Calu3 (cell line): ENCODE results near the gene HDGF. TPM values are rescaled to one million over a fixed set of nuclear protein-coding genes. Genes with fewer than 3 reads are reported as not detected.

ENCODE experiments used
- BruUV-seq: library from RNA; stranded (reverse); fragments of 400-500 nt; replicated peaks from 2 replicates; lab custom pipeline; 2021; lab: Mats Ljungman, UMichigan
- CTCF ChIA-PET: fragments of 300-600 bp; sonication (Branson Sonifier 250); formaldehyde crosslinking; loops from one replicate; lab custom pipeline; 2022; ENCODE audit warnings: antibody characterized with exemption; lab: Charles Lee
- DNase-seq: peaks from one replicate; pipeline ENCODE4 v3.0.0; 2022
- H3K27ac Mint-ChIP-seq: one replicate; pipeline ENCODE4 v1.8.0; 2022; ENCODE audit warnings: mixed read lengths; ENCODE audit not compliant: unreplicated experiment
- H3K27me3 Mint-ChIP-seq: one replicate; pipeline ENCODE4 v1.8.0; 2022; ENCODE audit warnings: mixed read lengths; ENCODE audit not compliant: unreplicated experiment
- H3K36me3 Mint-ChIP-seq: one replicate; pipeline ENCODE4 v1.8.0; 2022; ENCODE audit warnings: mild to moderate bottlenecking, moderate library complexity, mixed read lengths; ENCODE audit not compliant: insufficient read depth, unreplicated experiment
- H3K4me1 Mint-ChIP-seq: one replicate; pipeline ENCODE4 v1.8.0; 2022; ENCODE audit warnings: mild to moderate bottlenecking, low read depth, mixed read lengths; ENCODE audit not compliant: unreplicated experiment
- H3K4me3 Mint-ChIP-seq: one replicate; pipeline ENCODE4 v1.8.0; 2022; ENCODE audit warnings: mild to moderate bottlenecking, low read depth, moderate library complexity, mixed read lengths; ENCODE audit not compliant: unreplicated experiment
- H3K9me3 Mint-ChIP-seq: one replicate; pipeline ENCODE4 v1.8.0; 2022; ENCODE audit warnings: low read depth, mixed read lengths; ENCODE audit not compliant: unreplicated experiment
- intact Hi-C: fragments of 100-400 bp; cut with micrococcal nuclease; formaldehyde crosslinking; loops from one replicate; pipeline ENCODE4 v1.10.0; 2022; ENCODE audit not compliant: unreplicated experiment
- total RNA-seq: library from RNA; stranded (reverse); gene quantifications from 2 replicates; pipeline ENCODE4 v1.2.3, GENCODE V29; 2022
- TF ChIP-seq, protein P1 (sequence below): fragments of 200-600 bp; IDR thresholded peaks from one replicate; pipeline ENCODE4 v1.8.0; 2022; ENCODE audit warnings: antibody characterized with exemption; ENCODE audit not compliant: unreplicated experiment

Gene HDGF
- total RNA-seq, 1 experiment from 2014 or later, result 470 TPM

DNA sequence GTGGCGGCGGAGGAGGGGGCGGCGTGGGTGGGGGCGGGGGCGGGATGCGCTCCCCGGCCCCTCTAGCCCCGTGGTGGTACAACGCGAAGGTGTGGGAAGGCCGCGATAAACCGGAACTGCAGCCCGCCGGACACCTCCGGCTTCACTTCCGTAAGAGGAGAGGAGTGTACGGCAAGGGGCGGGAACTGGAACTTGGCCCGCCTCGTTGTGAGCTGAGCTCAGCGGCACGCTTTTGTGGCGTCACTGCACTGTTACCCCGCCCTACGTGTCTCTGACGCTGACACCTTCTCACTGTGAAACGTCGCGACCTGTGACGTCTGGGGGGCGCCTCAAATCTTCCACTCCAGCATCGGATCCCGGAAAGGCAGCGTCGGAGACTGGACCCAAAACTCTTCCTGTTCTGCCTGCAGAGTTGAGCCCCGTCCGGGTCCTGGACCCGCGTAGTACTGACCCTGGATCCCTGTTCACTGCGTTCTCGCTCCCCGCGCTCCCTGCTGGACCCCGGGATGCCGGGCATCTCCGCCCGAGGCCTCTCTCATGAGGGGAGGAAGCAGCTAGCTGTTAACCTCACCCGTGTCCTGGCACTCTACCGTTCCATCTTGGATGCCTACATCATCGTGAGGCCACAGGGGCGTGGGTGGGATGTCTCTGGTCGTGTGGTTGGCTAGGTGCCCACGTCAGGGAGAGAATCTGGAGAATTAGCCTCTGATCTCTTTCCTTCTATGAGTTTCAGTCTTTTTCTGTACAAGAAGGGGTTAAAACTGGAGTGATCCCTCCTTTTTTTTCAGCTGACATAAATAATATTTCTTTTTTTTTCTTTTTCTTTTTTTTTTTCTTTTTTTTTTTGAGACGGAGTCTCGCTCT, 22.6 kb downstream of the HDGF start, which contains the start of gene ISG20L2:
Gene ISG20L2 (minus strand): TSS at position 168 of the 864 bp plus-strand sequence. CDS start 1,114 bp downstream, outside the sequence.
- CTCF ChIA-PET, result interaction anchor here (0.6 to 5.1 kb wide), 18 partner anchors 10 to 954 kb away, joined by 3 to 199 read pairs (median 5); partner anchors contain the start of genes HDGF, INSRR, MRPL24 and NTRK1
- peak; percentile 97 for DNase-seq
- no TSS peak for BruUV-seq
- H3K9me3 Mint-ChIP-seq, result no peaks in the 10 kb centered on the region
- peaks cover 21% of the 10 kb centered on the region for H3K4me1 Mint-ChIP-seq
- H3K4me3 Mint-ChIP-seq, result no peak within 1 kb of the TSS
- H3K27me3 Mint-ChIP-seq, result no peaks in the 10 kb centered on the region
- TF ChIP-seq, protein P1, sequence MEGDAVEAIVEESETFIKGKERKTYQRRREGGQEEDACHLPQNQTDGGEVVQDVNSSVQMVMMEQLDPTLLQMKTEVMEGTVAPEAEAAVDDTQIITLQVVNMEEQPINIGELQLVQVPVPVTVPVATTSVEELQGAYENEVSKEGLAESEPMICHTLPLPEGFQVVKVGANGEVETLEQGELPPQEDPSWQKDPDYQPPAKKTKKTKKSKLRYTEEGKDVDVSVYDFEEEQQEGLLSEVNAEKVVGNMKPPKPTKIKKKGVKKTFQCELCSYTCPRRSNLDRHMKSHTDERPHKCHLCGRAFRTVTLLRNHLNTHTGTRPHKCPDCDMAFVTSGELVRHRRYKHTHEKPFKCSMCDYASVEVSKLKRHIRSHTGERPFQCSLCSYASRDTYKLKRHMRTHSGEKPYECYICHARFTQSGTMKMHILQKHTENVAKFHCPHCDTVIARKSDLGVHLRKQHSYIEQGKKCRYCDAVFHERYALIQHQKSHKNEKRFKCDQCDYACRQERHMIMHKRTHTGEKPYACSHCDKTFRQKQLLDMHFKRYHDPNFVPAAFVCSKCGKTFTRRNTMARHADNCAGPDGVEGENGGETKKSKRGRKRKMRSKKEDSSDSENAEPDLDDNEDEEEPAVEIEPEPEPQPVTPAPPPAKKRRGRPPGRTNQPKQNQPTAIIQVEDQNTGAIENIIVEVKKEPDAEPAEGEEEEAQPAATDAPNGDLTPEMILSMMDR, result no peak
- intact Hi-C loops, result loop anchor here (2.0 to 5.0 kb wide), 2 partner anchors 20 to 38 kb away; partner anchors contain the start of gene PRCC
- H3K36me3 Mint-ChIP-seq, result peaks cover 13% of the 10 kb centered on the region
- no peak within 1 kb of the TSS for H3K27ac Mint-ChIP-seq

DNA sequence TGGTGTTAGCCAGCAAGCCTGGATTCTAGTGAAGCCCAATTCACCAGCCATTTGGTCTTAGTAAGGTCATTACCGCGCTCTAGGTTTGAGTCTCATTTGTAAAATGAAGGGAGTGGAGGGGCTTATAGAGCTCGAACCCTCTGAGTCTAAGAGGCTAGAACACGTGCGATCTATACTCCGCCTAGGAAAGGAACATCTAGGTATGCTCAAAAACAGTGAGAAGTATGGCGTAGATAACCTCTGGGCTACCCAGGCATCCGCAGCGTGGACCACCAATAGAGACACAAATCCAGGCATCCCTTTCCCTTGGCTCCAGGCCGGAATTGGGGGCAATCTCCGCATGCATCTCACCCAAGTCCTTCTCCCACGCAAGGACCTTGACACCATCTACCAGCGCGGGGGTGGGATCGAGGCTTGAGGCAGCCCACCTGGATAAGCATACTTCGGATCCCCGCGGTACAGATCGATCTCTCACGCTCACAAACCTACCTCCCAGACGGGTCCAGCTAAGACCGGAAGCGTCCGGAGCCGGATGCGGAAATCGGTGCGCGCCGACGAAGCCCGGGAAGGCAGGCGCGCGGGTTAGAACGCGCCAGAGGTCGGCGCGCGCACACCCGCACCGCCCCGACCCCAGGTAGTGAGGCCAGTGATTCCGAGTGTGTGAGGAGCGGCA, 23.4 kb downstream of the HDGF start, which contains the start of gene METTL25B:
Gene METTL25B (plus strand): TSS at position 544 of the 673 bp plus-strand sequence. CDS start 636 bp downstream, outside the sequence.
- H3K36me3 Mint-ChIP-seq, result peaks cover 6% of the 10 kb centered on the region
- H3K4me1 Mint-ChIP-seq, result peaks cover 28% of the 10 kb centered on the region
- no peak within 1 kb of the TSS for H3K27ac Mint-ChIP-seq
- intact Hi-C loops, result loop anchor here (2.0 to 5.0 kb wide), 4 partner anchors 21 to 133 kb away; partner anchors contain the start of genes NTRK1 and PRCC
- H3K4me3 Mint-ChIP-seq, result no peak within 1 kb of the TSS
- no peaks in the 10 kb centered on the region for H3K27me3 Mint-ChIP-seq
- TF ChIP-seq, protein P1, result no peak
- peak; percentile 85 for DNase-seq
- BruUV-seq, result TSS peak; percentile 76
- H3K9me3 Mint-ChIP-seq, result no peaks in the 10 kb centered on the region
- CTCF ChIA-PET, result interaction anchor here (0.6 to 5.1 kb wide), 19 partner anchors 9 to 955 kb away, joined by 3 to 199 read pairs (median 5); partner anchors contain the start of genes INSRR, MRPL24, NTRK1 and PRCC

DNA sequence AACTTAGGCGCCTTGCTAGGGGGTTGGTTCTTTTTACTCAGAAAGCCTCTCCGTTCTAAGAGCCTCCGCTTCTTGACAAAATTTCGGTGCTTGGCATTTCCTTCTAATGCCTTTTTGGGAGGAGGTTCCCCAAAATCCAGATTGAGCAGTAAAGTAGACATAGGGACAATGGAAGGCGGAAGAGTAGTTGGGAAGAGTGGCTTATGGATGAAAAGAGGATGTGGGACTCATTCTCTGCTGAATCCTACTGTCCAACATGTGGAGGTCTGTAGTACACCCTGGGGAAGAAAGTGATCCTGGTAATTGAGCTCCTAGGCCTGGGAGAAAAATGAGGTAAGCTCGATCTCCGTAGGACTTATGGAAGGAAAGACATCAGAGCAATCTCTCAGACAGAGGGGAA, 24.0 kb downstream of the HDGF start:
- no peaks in the 10 kb centered on the region for H3K27me3 Mint-ChIP-seq
- TF ChIP-seq, protein P1, result no peak
- H3K4me3 Mint-ChIP-seq, result no peak overlapping the region
- DNase-seq, result no peak
- CTCF ChIA-PET, result interaction anchor here (0.6 to 5.1 kb wide), 10 partner anchors 14 to 200 kb away, joined by 3 to 199 read pairs (median 7); partner anchors contain the start of genes INSRR, MRPL24, NTRK1 and PRCC
- intact Hi-C loops, result loop anchor here (2.0 to 5.0 kb wide), 3 partner anchors 40 to 133 kb away; partner anchors contain the start of genes NTRK1 and PRCC
- BruUV-seq, result no TSS peak
- H3K9me3 Mint-ChIP-seq, result no peaks in the 10 kb centered on the region
- H3K4me1 Mint-ChIP-seq, result peaks cover 28% of the 10 kb centered on the region
- no peaks in the 10 kb centered on the region for H3K36me3 Mint-ChIP-seq
- no peak overlapping the region for H3K27ac Mint-ChIP-seq
